HCT116 (cell line): ENCODE data around the gene GUCA2A.

Source experiments
- CBX3 ChIP-seq: IDR thresholded peaks from 2 replicates; pipeline ENCODE4 v1.6.1; 2012; ENCODE audit warnings: low read depth
- CEBPB ChIP-seq: IDR thresholded peaks from 2 replicates; pipeline ENCODE4 v1.6.1; 2012; ENCODE audit warnings: low read depth
- EZH2 ChIP-seq: fragments of 200-600 bp; sonication (generic); IDR thresholded peaks from 2 replicates; pipeline ENCODE4 v1.6.1; 2017; ENCODE audit warnings: antibody characterized with exemption, mixed run types
- FOSL1 ChIP-seq: IDR thresholded peaks from 2 replicates; pipeline ENCODE4 v1.6.1; 2012; ENCODE audit warnings: low read depth
- POLR2A ChIP-seq: IDR thresholded peaks from 2 replicates; pipeline ENCODE4 v1.7.0; 2011; ENCODE audit warnings: borderline replicate concordance; ENCODE audit not compliant: insufficient read depth, insufficient read length; ENCODE audit errors: extremely low read depth
- POLR2AphosphoS5 ChIP-seq: IDR thresholded peaks from 2 replicates; pipeline ENCODE4 v1.6.1; 2011; ENCODE audit warnings: mild to moderate bottlenecking, low read depth, low read length, moderate library complexity
- SP1 ChIP-seq: IDR thresholded peaks from 2 replicates; pipeline ENCODE4 v1.6.1; 2012; ENCODE audit warnings: low read depth
- ZNF274 ChIP-seq: fragments of 200-500 bp; sonication (Bioruptor generic); IDR thresholded peaks from 2 replicates; pipeline ENCODE4 v1.6.1; 2014; ENCODE audit warnings: mild to moderate bottlenecking, low read depth, low read length, inconsistent platforms
- TF ChIP-seq, protein P1 (sequence below): IDR thresholded peaks from 2 replicates; pipeline ENCODE4 v1.6.1; 2011; ENCODE audit warnings: mild to moderate bottlenecking, low read length, moderate library complexity; ENCODE audit not compliant: insufficient replicate concordance; ENCODE audit errors: extremely low read depth
- TF ChIP-seq, protein P2 (sequence below), 3 experiments: fragments of 200-600 bp in 1 of 3; sonication (generic) in 1 of 3; IDR thresholded peaks in 2 of 3; conservative IDR thresholded peaks in 1 of 3; 2 replicates each; pipeline ENCODE4 v1.5.1; 2012 to 2017; ENCODE audit warnings: low read depth in 2 of 3, low read length in 2 of 3, antibody characterized with exemption in 1 of 3, borderline replicate concordance in 1 of 3, control low read depth in 1 of 3, mild to moderate bottlenecking in 1 of 3, mixed read lengths in 1 of 3, mixed run types in 1 of 3, moderate library complexity in 1 of 3; ENCODE audit not compliant: insufficient read depth in 1 of 3

DNA sequence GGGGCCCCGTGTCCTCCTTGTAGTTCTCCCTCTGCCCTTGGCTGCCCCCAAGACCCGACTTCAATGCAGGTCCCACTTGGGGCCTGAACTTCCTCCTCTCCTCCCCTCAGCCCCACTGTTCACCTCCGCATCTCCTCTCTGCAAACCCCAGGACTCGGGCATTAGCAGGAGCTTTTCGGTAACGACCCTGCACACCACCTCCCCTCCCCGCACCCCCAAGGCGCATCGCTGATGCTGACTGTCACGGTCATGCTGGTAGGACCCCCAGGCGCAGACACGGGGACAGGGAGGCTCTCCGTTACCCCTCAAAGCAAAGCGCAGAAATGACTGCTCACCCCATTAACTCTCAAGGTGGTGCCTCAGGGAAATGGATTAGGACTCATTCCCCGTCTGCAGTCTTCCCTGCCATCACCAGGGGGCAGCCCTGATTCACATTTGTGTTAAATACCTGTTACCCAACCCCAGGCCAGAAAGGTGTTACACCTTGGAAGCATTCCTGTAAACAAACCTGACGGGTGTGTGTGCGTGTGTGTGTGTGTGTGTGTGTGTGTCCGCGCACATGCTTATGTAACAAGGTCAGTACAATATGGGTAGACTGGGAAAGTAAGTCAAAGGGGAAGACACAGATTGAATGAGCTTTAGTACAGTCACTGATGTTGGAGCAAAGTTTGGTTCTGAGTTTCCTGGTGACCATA is 17.8 kb downstream of the GUCA2A start:
- no peak for TF ChIP-seq SP1
- TF ChIP-seq CBX3: peak; percentile 75; the same call in 1 of the 2 replicates
- TF ChIP-seq, protein P1, sequence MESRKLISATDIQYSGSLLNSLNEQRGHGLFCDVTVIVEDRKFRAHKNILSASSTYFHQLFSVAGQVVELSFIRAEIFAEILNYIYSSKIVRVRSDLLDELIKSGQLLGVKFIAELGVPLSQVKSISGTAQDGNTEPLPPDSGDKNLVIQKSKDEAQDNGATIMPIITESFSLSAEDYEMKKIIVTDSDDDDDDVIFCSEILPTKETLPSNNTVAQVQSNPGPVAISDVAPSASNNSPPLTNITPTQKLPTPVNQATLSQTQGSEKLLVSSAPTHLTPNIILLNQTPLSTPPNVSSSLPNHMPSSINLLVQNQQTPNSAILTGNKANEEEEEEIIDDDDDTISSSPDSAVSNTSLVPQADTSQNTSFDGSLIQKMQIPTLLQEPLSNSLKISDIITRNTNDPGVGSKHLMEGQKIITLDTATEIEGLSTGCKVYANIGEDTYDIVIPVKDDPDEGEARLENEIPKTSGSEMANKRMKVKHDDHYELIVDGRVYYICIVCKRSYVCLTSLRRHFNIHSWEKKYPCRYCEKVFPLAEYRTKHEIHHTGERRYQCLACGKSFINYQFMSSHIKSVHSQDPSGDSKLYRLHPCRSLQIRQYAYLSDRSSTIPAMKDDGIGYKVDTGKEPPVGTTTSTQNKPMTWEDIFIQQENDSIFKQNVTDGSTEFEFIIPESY: no peak
- TF ChIP-seq, protein P2, sequence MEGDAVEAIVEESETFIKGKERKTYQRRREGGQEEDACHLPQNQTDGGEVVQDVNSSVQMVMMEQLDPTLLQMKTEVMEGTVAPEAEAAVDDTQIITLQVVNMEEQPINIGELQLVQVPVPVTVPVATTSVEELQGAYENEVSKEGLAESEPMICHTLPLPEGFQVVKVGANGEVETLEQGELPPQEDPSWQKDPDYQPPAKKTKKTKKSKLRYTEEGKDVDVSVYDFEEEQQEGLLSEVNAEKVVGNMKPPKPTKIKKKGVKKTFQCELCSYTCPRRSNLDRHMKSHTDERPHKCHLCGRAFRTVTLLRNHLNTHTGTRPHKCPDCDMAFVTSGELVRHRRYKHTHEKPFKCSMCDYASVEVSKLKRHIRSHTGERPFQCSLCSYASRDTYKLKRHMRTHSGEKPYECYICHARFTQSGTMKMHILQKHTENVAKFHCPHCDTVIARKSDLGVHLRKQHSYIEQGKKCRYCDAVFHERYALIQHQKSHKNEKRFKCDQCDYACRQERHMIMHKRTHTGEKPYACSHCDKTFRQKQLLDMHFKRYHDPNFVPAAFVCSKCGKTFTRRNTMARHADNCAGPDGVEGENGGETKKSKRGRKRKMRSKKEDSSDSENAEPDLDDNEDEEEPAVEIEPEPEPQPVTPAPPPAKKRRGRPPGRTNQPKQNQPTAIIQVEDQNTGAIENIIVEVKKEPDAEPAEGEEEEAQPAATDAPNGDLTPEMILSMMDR (IDR thresholded peaks at IDR 0.05 in 2 of 3, conservative IDR thresholded peaks at IDR 0.05 in 1 of 3; ENCODE audit: borderline replicate concordance in 1 of 3, insufficient read depth in 1 of 3, low read depth in 2 of 3, low read length in 2 of 3): peak; percentile 83 to 89 (median 83)
- no peak for TF ChIP-seq ZNF274
- TF ChIP-seq CEBPB: peak; percentile 74
- TF ChIP-seq FOSL1: no peak
- TF ChIP-seq EZH2: no peak
- TF ChIP-seq POLR2A: no peak
- no peak for TF ChIP-seq POLR2AphosphoS5
